Measurements from ENCODE around the gene PROCA1.

PROCA1 gene

GRCh38 chr17:28711723-28712031, at the start of gene PROCA1:
PROCA1 (minus strand) TSS chr17:28711888; CDS start chr17:28711660, 228 bp downstream.
- in situ Hi-C loops (cut with MboI; ENCODE audit: low sequenced_read_pairs), result no loop called here

GRCh38 chr17:28760601-28761562, 49.2 kb upstream of the PROCA1 start:
- in situ Hi-C loops (cut with MboI; ENCODE audit: low sequenced_read_pairs), result no loop called here

DNA sequence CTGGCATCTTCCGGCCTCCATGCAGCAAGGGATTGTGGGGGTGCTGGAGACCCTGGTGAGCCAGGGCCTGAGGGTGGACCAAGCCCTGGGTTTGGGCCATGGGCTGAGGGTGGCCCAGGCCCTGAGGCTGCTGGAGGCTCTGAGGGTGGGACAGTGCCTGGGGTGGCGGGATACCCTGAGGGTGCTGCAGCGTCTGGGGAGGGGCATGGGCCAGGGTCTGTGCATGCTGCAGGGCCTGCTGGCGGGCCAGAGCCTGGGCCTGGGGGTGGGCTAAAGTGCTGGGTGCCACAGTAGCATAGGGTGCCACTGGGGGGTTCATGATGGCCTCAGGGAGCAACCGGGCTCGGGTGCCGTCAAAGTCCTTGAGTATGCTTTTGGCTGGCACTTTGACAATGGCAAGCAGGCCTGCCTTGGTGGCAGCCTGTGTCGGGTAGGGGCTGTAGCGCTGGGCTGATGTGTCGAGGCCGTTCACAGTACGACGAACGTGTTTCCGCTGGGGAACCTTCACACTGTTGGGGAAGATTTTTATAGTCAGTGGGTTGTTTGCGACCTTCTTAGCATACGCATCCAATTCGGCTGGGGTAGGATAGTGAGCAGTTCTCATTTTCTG, 47.7 kb upstream of the PROCA1 start:
- in situ Hi-C loops (cut with MboI; ENCODE audit: low sequenced_read_pairs), result no loop called here

GRCh38 chr17:28758411-28759121, 46.9 kb upstream of the PROCA1 start:
- in situ Hi-C loops (cut with MboI; ENCODE audit: low sequenced_read_pairs), result no loop called here

GRCh38 chr17:28756049-28756804, 44.5 kb upstream of the PROCA1 start:
- in situ Hi-C loops (cut with MboI; ENCODE audit: low sequenced_read_pairs), result no loop called here

- in situ Hi-C loops (cut with MboI; ENCODE audit: low sequenced_read_pairs), result no loop called here
Observed at GRCh38 chr17:28755486-28755885, 43.8 kb upstream of the PROCA1 start.

DNA sequence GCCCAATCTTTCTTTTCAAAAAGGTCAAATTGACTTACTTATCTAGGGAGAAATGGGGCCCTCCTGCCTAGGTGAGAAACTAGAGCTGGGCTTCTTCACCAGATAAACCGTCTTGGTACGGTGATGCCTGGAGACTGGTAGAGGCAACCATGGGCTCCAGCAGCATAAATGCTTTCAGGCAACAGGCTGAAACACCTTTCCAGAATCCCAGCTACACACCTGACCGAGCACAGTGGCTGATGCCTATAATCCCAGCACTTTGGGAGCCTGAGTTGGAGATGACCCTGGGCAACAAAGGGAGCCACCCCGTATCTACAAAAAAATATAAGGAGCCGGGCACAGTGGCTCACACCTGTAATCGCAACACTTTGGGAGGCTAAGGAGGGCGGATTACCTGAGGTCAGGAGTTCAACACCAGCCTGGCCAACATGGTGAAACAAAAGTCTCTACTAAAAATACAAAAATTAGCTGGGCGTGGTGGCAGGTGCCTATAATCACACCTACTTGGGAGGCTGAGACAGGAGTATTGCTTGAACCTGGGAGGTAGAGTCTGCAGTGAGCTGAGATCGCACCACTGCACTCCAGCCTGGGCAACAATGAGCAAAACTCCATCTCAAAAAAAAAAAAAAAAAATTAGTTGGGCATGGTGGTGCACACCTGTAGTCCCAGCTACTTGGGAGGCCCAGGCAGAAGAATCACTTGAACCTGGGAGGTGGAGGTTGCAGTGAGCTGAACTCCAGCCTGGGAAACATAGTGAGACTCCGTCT, 40.1 kb upstream of the PROCA1 start:
- in situ Hi-C loops (cut with MboI; ENCODE audit: low sequenced_read_pairs), result no loop called here

- in situ Hi-C loops (cut with MboI; ENCODE audit: low sequenced_read_pairs), result no loop called here
Observed at GRCh38 chr17:28750178-28751047, 38.7 kb upstream of the PROCA1 start.

- in situ Hi-C loops (cut with MboI; ENCODE audit: low sequenced_read_pairs), result no loop called here
Observed at GRCh38 chr17:28749516-28750177, 38.0 kb upstream of the PROCA1 start.

- in situ Hi-C loops (cut with MboI; ENCODE audit: low sequenced_read_pairs), result no loop called here
Observed at GRCh38 chr17:28748852-28749515, 37.3 kb upstream of the PROCA1 start.

GRCh38 chr17:28747801-28748750, 36.4 kb upstream of the PROCA1 start:
- in situ Hi-C loops (cut with MboI; ENCODE audit: low sequenced_read_pairs), result no loop called here

GRCh38 chr17:28747051-28747691, 35.5 kb upstream of the PROCA1 start:
- in situ Hi-C loops (cut with MboI; ENCODE audit: low sequenced_read_pairs), result no loop called here

GRCh38 chr17:28746611-28747050, 34.9 kb upstream of the PROCA1 start:
- in situ Hi-C loops (cut with MboI; ENCODE audit: low sequenced_read_pairs), result no loop called here

DNA sequence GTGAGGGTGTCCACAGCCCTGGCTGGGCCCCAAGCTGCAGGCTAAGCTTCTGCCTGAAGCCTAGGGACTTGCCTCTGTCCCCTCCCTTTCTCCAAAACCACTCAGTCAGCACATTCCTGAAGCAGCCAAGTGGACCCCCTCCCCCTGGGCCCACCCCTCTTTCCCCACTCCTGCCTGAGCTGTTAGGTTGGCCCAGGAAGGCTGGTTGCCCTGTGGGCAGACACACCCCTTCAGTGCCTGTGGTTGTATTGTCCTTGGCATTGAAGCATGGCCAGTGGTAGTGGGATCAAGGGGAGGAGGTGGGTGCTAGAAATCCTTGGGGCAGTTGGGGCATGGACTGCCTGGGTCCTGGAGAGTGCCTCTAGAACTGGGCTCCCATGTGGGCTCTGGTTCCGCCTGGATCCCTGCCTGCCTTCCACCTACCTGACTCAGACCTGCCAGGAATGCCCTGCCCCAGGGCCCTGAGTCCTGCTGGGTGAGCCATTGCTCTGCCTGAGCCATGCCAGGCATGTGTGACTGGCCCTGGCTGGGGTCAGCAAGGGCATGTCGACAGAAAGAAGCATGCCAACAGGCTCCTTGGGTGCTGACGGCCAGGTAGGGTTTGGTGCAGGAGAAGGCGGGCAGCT, 34.2 kb upstream of the PROCA1 start:
- in situ Hi-C loops (cut with MboI; ENCODE audit: low sequenced_read_pairs), result no loop called here

DNA sequence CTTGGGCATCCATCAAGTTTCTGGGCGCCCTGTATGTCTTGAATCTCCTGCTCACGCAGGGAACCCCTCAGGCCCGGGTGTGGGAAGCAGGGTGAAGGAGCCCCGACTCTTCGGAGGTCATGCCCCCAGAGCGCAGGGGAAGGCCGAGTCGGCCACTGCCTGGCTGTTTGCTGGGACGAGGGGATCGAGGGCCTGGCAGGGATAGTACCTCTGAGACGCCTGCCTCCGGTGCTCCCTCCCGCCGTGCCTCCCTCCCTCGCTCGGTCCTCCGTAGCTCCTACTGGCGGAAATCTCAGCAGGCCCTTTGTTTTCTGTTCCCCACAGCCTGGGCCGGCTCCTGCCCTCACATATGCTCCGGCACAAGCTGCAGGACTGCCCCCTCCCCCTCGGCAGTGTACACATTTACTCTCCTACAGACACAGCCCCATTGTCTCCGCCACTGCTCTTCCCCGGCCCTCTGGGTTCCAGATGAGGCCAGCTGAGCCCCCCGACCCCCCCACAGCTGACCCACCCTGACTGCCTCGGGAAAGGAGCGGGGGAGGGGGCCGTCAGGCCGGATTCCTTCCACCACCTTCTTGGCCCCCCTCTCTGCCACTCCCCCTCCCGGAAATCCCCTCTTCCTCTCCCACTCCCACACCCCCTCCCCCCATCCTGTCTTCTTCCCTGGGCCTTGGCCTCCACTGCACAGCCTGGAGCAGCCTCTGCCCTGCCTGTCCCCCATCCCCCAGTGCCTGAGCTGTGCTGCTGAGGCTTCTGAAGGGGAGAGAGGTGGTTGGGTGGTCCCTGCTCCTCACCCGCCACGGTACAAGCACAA, 33.5 kb upstream of the PROCA1 start:
- in situ Hi-C loops (cut with MboI; ENCODE audit: low sequenced_read_pairs), result no loop called here
